ENCODE data around the gene PIK3CA. TPM values are rescaled to one million over a fixed set of nuclear protein-coding genes. Genes with fewer than 3 reads are reported as not detected.
"Not testable (repeated sequence)": the region's sequence is repeated elsewhere in the genome, so short reads cannot be mapped to it uniquely, and the experiment has no call there.

The PIK3CA gene
- total RNA-seq, 1 experiment from 2014 or later: 27.6 TPM

DNA sequence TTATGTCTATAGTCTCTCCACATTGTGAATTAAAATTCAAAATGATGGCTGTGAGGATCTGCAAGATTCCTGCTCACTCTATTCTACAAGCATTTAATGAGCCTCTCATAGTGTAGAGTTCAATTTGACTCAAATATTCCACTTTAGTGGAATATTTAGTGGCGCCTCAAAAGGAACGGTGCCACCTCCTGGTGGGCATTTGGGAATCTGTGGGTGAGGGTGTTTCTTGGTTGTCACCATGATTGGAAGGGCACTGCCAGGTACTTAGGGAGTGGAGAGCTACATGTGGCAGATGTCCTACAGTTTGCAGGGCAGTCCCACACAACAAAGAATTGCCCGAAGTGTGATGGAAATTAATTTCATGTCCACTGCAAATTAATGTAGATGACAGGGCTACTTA lies 124.2 kb downstream of the PIK3CA start:
- in situ Hi-C loops (cut with HindIII; ENCODE audit: low pct_unique_long_range_greater_than_20kb, low sequenced_read_pairs) (no loop called here), intact Hi-C loops (cut with micrococcal nuclease; ENCODE audit: unreplicated experiment) (no loop called here)
- CTCF ChIA-PET: interaction anchor here (0.6 kb wide), 1 partner anchor 12 kb away, joined by 3 read pairs; no protein-coding TSS in a partner anchor
- Histone ChIP-seq H3K27me3 (ENCODE audit: control insufficient read depth, insufficient read depth, low read length) (no peaks in the 10 kb centered on the region; the same call in 1 of the 2 replicates), H3K4me1 (ENCODE audit: control insufficient read depth, insufficient read depth, low read length) (no peaks in the 10 kb centered on the region), H3K36me3 (ENCODE audit: control insufficient read depth, insufficient read depth, low read length) (no peaks in the 10 kb centered on the region), H3K4me3 (ENCODE audit: low read depth in 2 of 2, low read length in 2 of 2) (no peak overlapping the region), H3K27ac (ENCODE audit: low read length) (no peak overlapping the region), H3K9me3 (ENCODE audit: control insufficient read depth, insufficient read depth, low read depth, low read length) (no peaks in the 10 kb centered on the region)
- ATAC-seq (peak; percentile 60; the same call in 1 of the 2 replicates), DNase-seq (ENCODE audit: low read depth, low spot score) (no peak)
- POLR2A ChIA-PET: no interaction called here
- no peak for TF ChIP-seq TCF7L2 (IDR thresholded peaks at IDR 0.05; ENCODE audit: low read depth, low read length)
- TF ChIP-seq REST (IDR thresholded peaks at IDR 0.05; ENCODE audit: insufficient read depth in 1 of 2, low read depth in 2 of 2, low read length in 1 of 2): no peak
- no peak for TF ChIP-seq SIN3A (IDR thresholded peaks at IDR 0.05; ENCODE audit: borderline replicate concordance, insufficient read depth, low read depth, low read length)
- no peak for TF ChIP-seq POLR2AphosphoS5 (IDR thresholded peaks at IDR 0.05; ENCODE audit: low read depth, low read length)
- TF ChIP-seq, protein P1, sequence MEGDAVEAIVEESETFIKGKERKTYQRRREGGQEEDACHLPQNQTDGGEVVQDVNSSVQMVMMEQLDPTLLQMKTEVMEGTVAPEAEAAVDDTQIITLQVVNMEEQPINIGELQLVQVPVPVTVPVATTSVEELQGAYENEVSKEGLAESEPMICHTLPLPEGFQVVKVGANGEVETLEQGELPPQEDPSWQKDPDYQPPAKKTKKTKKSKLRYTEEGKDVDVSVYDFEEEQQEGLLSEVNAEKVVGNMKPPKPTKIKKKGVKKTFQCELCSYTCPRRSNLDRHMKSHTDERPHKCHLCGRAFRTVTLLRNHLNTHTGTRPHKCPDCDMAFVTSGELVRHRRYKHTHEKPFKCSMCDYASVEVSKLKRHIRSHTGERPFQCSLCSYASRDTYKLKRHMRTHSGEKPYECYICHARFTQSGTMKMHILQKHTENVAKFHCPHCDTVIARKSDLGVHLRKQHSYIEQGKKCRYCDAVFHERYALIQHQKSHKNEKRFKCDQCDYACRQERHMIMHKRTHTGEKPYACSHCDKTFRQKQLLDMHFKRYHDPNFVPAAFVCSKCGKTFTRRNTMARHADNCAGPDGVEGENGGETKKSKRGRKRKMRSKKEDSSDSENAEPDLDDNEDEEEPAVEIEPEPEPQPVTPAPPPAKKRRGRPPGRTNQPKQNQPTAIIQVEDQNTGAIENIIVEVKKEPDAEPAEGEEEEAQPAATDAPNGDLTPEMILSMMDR (IDR thresholded peaks at IDR 0.05): peak; percentile 61
- no TSS peak for BruUV-seq (replicated peaks)

DNA sequence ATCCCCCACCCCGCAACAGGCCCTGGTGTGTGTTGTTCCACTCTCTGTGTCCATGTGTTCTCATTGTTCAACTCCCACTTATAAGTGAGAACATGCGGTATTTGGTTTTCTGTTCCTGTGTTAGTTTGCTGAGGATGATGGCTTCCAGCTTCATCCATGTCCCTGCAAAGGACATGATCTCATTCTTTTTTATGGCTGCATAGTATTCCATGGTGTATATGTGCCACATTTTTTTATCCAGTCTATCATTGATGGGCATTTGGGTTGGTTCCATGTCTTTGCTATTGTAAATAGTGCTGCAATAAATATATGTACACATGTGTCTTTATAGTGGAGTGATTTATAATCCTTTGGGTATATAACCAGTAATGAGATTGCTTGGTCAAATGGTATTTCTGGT lies 126.3 kb downstream of the PIK3CA start:
- POLR2A ChIA-PET; ATAC-seq; H3K27me3 ChIP-seq (ENCODE audit: control insufficient read depth, insufficient read depth, low read length); in situ Hi-C loops (cut with HindIII; ENCODE audit: low pct_unique_long_range_greater_than_20kb, low sequenced_read_pairs); H3K4me3 ChIP-seq (ENCODE audit: low read depth in 2 of 2, low read length in 2 of 2); intact Hi-C loops (cut with micrococcal nuclease; ENCODE audit: unreplicated experiment); H3K4me1 ChIP-seq (ENCODE audit: control insufficient read depth, insufficient read depth, low read length); DNase-seq (ENCODE audit: low read depth, low spot score); H3K27ac ChIP-seq (ENCODE audit: low read length); H3K36me3 ChIP-seq (ENCODE audit: control insufficient read depth, insufficient read depth, low read length); BruUV-seq (replicated peaks); H3K9me3 ChIP-seq (ENCODE audit: control insufficient read depth, insufficient read depth, low read depth, low read length): not testable (repeated sequence)
- CTCF ChIA-PET: interaction anchor here (0.7 kb wide), 1 partner anchor 220 kb away, joined by 5 read pairs; no protein-coding TSS in a partner anchor

DNA sequence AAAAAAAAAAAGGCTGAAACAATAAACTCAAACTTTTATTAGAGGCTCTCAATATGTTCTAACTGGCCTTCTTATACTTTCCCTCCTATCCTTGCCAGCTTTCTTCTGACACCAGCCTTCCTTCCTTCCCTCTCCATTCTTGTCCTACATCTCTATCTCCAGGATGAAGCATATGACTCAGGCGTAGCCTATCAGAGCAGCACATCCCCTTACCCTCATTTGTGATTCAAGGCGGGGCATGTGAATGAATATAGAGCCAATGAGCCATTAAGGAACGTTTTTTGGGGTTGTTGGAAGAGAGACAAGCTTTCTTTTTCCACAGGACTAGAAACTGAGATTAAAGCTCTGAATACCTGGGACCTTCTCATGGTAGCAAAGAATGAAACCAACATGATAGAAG lies 127.8 kb downstream of the PIK3CA start:
- Histone ChIP-seq H3K4me1 (ENCODE audit: control insufficient read depth, insufficient read depth, low read length) (no peaks in the 10 kb centered on the region), H3K36me3 (ENCODE audit: control insufficient read depth, insufficient read depth, low read length) (no peaks in the 10 kb centered on the region), H3K9me3 (ENCODE audit: control insufficient read depth, insufficient read depth, low read depth, low read length) (no peaks in the 10 kb centered on the region), H3K27ac (ENCODE audit: low read length) (no peak overlapping the region), H3K27me3 (ENCODE audit: control insufficient read depth, insufficient read depth, low read length) (peaks cover 2% of the 10 kb centered on the region; the same call in 1 of the 2 replicates), H3K4me3 (ENCODE audit: low read depth in 2 of 2, low read length in 2 of 2) (no peak overlapping the region)
- in situ Hi-C loops (cut with HindIII; ENCODE audit: low pct_unique_long_range_greater_than_20kb, low sequenced_read_pairs) (no loop called here), intact Hi-C loops (cut with micrococcal nuclease; ENCODE audit: unreplicated experiment) (no loop called here)
- DNase-seq (ENCODE audit: low read depth, low spot score) (no peak), ATAC-seq (no peak)
- TF ChIP-seq POLR2AphosphoS5 (IDR thresholded peaks at IDR 0.05; ENCODE audit: low read depth, low read length) (no peak), REST (IDR thresholded peaks at IDR 0.05; ENCODE audit: insufficient read depth in 1 of 2, low read depth in 2 of 2, low read length in 1 of 2) (no peak), TCF7L2 (IDR thresholded peaks at IDR 0.05; ENCODE audit: low read depth, low read length) (no peak), SIN3A (IDR thresholded peaks at IDR 0.05; ENCODE audit: borderline replicate concordance, insufficient read depth, low read depth, low read length) (no peak)
- TF ChIP-seq, protein P1 (IDR thresholded peaks at IDR 0.05): no peak
- BruUV-seq (replicated peaks): no TSS peak
- ChIA-PET POLR2A (interaction anchor here (0.7 kb wide), 2 partner anchors 10 to 171 kb away, joined by 6 to 12 read pairs; no protein-coding TSS in a partner anchor), CTCF (interaction anchor here (0.7 kb wide), 1 partner anchor 843 kb away, joined by 15 read pairs; no protein-coding TSS in a partner anchor)
